HEK293 (cell line): ENCODE measurements around the gene RER1.

ENCODE experiments used
- CTCF ChIA-PET: fragments of 350-600 bp; formaldehyde crosslinking; extraction: SDS; loops from one replicate; lab custom pipeline; 2021; ENCODE audit warnings: antibody characterized with exemption; lab: Yijun Ruan, JAX
- POLR2A ChIA-PET: fragments of 300-600 bp; formaldehyde crosslinking; extraction: SDS; loops from one replicate; lab custom pipeline; 2020; ENCODE audit warnings: antibody characterized with exemption, inconsistent platforms; lab: Yijun Ruan, JAX
- H3K27ac ChIP-seq: fragments of 200-500 bp; sonication (Bioruptor generic); 2 replicates; pipeline ENCODE4 v1.5.1; 2014; ENCODE audit warnings: low read depth, low read length, control low read depth, inconsistent platforms; ENCODE audit errors: extremely low read depth
- H3K36me3 ChIP-seq, 2 experiments: fragments of 200-500 bp in 1 of 2; sonication (Bioruptor generic) in 1 of 2; 1 replicate in 1 of 2; 2 replicates in 1 of 2; pipeline ENCODE4 v1.5.1; 2014 to 2017; ENCODE audit warnings: inconsistent platforms in 2 of 2, low read length in 2 of 2; ENCODE audit not compliant: control insufficient read depth in 2 of 2, insufficient read depth in 1 of 2
- H3K4me1 ChIP-seq: fragments of 200-500 bp; sonication (Bioruptor generic); 2 replicates; pipeline ENCODE4 v1.5.1; 2014; ENCODE audit warnings: mild to moderate bottlenecking, low read length, inconsistent platforms; ENCODE audit not compliant: control insufficient read depth, insufficient read depth
- H3K4me3 ChIP-seq: 2 replicates; pipeline ENCODE4 v1.5.1; 2011; ENCODE audit warnings: low read depth, mild to moderate bottlenecking, control low read depth, low read length, moderate library complexity
- H3K9me3 ChIP-seq: fragments of 200-500 bp; sonication (Bioruptor generic); 2 replicates; pipeline ENCODE4 v1.5.1; 2014; ENCODE audit warnings: low read depth, low read length, inconsistent platforms; ENCODE audit not compliant: control insufficient read depth, insufficient read depth
- GLIS1 ChIP-seq: fragments of 450-650 bp; formaldehyde crosslinking; IDR thresholded peaks from 2 replicates; pipeline ENCODE4 v1.5.1; 2016; ENCODE audit warnings: missing biosample characterization, missing genetic modification characterization
- GLIS2 ChIP-seq: fragments of 450-650 bp; formaldehyde crosslinking; IDR thresholded peaks from 2 replicates; pipeline ENCODE4 v1.5.1; 2016; ENCODE audit warnings: missing biosample characterization, missing genetic modification characterization
- KLF1 ChIP-seq: fragments of 450-650 bp; formaldehyde crosslinking; IDR thresholded peaks from 2 replicates; pipeline ENCODE4 v1.5.1; 2016; ENCODE audit warnings: missing biosample characterization, missing genetic modification characterization
- KLF10 ChIP-seq: fragments of 450-650 bp; IDR thresholded peaks from 2 replicates; pipeline ENCODE4 v1.5.1; 2018; ENCODE audit warnings: missing biosample characterization, mild to moderate bottlenecking, missing genetic modification characterization
- MEIS1 ChIP-seq: sonication (generic); formaldehyde crosslinking; IDR thresholded peaks from 2 replicates; pipeline ENCODE4 v1.8.1; 2022; ENCODE audit warnings: missing genetic modification reagents, mild to moderate bottlenecking, borderline replicate concordance
- SALL2 ChIP-seq: fragments of 450-650 bp; formaldehyde crosslinking; IDR thresholded peaks from 2 replicates; pipeline ENCODE4 v1.5.0; 2017; ENCODE audit warnings: missing biosample characterization, mild to moderate bottlenecking, missing genetic modification characterization, borderline replicate concordance
- SP7 ChIP-seq: fragments of 450-650 bp; formaldehyde crosslinking; IDR thresholded peaks from 2 replicates; pipeline ENCODE4 v1.5.1; 2016; ENCODE audit warnings: missing biosample characterization, missing genetic modification characterization
- ZIC2 ChIP-seq: fragments of 450-650 bp; formaldehyde crosslinking; IDR thresholded peaks from 2 replicates; pipeline ENCODE4 v1.5.1; 2016; ENCODE audit warnings: missing biosample characterization, missing genetic modification characterization
- ZNF140 ChIP-seq: fragments of 450-650 bp; formaldehyde crosslinking; IDR thresholded peaks from 2 replicates; pipeline ENCODE4 v1.5.1; 2016; ENCODE audit warnings: missing biosample characterization, missing genetic modification characterization
- ZNF174 ChIP-seq: fragments of 450-650 bp; formaldehyde crosslinking; IDR thresholded peaks from 2 replicates; pipeline ENCODE4 v1.5.0; 2017; ENCODE audit warnings: missing biosample characterization, mild to moderate bottlenecking, missing genetic modification characterization
- ZNF248 ChIP-seq: fragments of 450-650 bp; formaldehyde crosslinking; IDR thresholded peaks from 2 replicates; pipeline ENCODE4 v1.5.1; 2017; ENCODE audit warnings: missing biosample characterization, missing genetic modification characterization
- ZNF37A ChIP-seq: fragments of 450-650 bp; IDR thresholded peaks from 2 replicates; pipeline ENCODE4 v1.5.1; 2018; ENCODE audit warnings: missing biosample characterization, missing genetic modification characterization
- ZNF391 ChIP-seq: fragments of 450-650 bp; formaldehyde crosslinking; IDR thresholded peaks from 2 replicates; pipeline ENCODE4 v1.5.1; 2016; ENCODE audit warnings: low read depth, missing biosample characterization, missing genetic modification characterization, borderline replicate concordance
- ZNF473 ChIP-seq: fragments of 450-650 bp; formaldehyde crosslinking; IDR thresholded peaks from 2 replicates; pipeline ENCODE4 v1.5.1; 2017; ENCODE audit warnings: missing biosample characterization, missing genetic modification characterization
- ZNF518A ChIP-seq: fragments of 450-650 bp; formaldehyde crosslinking; conservative IDR thresholded peaks from 2 replicates; pipeline ENCODE4 v1.5.1; 2016; ENCODE audit warnings: low read depth, missing biosample characterization, missing genetic modification characterization
- ZNF544 ChIP-seq: fragments of 450-650 bp; formaldehyde crosslinking; IDR thresholded peaks from 2 replicates; pipeline ENCODE4 v1.5.0; 2017; ENCODE audit warnings: missing biosample characterization, missing genetic modification characterization
- ZNF560 ChIP-seq: fragments of 450-650 bp; formaldehyde crosslinking; IDR thresholded peaks from 2 replicates; pipeline ENCODE4 v1.5.1; 2017; ENCODE audit warnings: missing biosample characterization, missing genetic modification characterization, borderline replicate concordance
- ZNF629 ChIP-seq: fragments of 450-650 bp; formaldehyde crosslinking; IDR thresholded peaks from 2 replicates; pipeline ENCODE4 v1.5.1; 2017; ENCODE audit warnings: missing biosample characterization, missing genetic modification characterization
- ZNF664 ChIP-seq: fragments of 450-650 bp; formaldehyde crosslinking; IDR thresholded peaks from 2 replicates; pipeline ENCODE4 v1.5.1; 2016; ENCODE audit warnings: missing biosample characterization, missing genetic modification characterization
- TF ChIP-seq, protein P1 (sequence below): fragments of 450-650 bp; formaldehyde crosslinking; IDR thresholded peaks from 2 replicates; pipeline ENCODE4 v1.5.1; 2016; ENCODE audit warnings: missing biosample characterization, missing genetic modification characterization
- TF ChIP-seq, protein P2 (sequence below): fragments of 450-650 bp; formaldehyde crosslinking; IDR thresholded peaks from 2 replicates; pipeline ENCODE4 v1.5.1; 2016; ENCODE audit warnings: missing biosample characterization, missing genetic modification characterization
- TF ChIP-seq, protein P3 (sequence below): fragments of 450-650 bp; formaldehyde crosslinking; IDR thresholded peaks from 2 replicates; pipeline ENCODE4 v1.5.1; 2016; ENCODE audit warnings: missing biosample characterization, missing genetic modification characterization, borderline replicate concordance

RER1 gene

DNA sequence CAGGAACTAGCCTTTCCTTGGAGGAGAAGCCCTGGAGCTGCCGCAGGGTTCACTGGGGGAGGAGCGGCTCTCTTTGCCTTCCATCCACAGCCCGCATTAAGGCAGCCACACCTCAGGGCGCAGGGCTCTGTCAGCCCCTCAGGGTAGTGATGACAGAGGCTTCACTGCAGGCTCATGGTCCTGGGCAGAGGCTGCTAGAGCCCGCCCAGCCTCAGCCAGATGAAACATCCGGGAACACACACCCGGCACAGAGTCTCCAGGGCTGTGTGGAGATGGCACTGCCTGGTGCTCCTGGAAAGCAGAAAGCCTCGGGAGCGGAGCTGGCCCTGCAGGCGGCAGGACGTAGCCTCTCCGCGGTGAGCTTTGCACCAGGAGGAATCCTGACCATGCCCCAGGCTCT lies 50.1 kb downstream of the RER1 start (continued):
- no peak for TF ChIP-seq SALL2 (tag by site-specific recombination)
- TF ChIP-seq MEIS1 (CRISPR knock-in tag) = no peak
- no peak for TF ChIP-seq SP7
- peak; percentile 29; the same call in 1 of the 2 replicates for TF ChIP-seq ZIC2 (tag by site-specific recombination)
- no peak for TF ChIP-seq KLF1 (tag by site-specific recombination)
- no peak for TF ChIP-seq ZNF629 (tag by site-specific recombination)
- TF ChIP-seq, all 188 proteins: peak for 2

GRCh38 chr1:2442661-2443060 lies 51.0 kb downstream of the RER1 start:
- CTCF ChIA-PET = interaction anchor here (1.0 kb wide), 1 partner anchor 336 kb away, joined by 4 read pairs; no protein-coding TSS in a partner anchor
- TF ChIP-seq ZNF174 (tag by site-specific recombination) = no peak
- TF ChIP-seq ZNF518A (tag by site-specific recombination) = no peak
- no peak for TF ChIP-seq ZNF391 (tag by site-specific recombination)
- TF ChIP-seq SALL2 (tag by site-specific recombination) = no peak
- TF ChIP-seq, protein P1, sequence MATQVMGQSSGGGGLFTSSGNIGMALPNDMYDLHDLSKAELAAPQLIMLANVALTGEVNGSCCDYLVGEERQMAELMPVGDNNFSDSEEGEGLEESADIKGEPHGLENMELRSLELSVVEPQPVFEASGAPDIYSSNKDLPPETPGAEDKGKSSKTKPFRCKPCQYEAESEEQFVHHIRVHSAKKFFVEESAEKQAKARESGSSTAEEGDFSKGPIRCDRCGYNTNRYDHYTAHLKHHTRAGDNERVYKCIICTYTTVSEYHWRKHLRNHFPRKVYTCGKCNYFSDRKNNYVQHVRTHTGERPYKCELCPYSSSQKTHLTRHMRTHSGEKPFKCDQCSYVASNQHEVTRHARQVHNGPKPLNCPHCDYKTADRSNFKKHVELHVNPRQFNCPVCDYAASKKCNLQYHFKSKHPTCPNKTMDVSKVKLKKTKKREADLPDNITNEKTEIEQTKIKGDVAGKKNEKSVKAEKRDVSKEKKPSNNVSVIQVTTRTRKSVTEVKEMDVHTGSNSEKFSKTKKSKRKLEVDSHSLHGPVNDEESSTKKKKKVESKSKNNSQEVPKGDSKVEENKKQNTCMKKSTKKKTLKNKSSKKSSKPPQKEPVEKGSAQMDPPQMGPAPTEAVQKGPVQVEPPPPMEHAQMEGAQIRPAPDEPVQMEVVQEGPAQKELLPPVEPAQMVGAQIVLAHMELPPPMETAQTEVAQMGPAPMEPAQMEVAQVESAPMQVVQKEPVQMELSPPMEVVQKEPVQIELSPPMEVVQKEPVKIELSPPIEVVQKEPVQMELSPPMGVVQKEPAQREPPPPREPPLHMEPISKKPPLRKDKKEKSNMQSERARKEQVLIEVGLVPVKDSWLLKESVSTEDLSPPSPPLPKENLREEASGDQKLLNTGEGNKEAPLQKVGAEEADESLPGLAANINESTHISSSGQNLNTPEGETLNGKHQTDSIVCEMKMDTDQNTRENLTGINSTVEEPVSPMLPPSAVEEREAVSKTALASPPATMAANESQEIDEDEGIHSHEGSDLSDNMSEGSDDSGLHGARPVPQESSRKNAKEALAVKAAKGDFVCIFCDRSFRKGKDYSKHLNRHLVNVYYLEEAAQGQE (tag by site-specific recombination) = no peak
- no peak for TF ChIP-seq ZNF473 (tag by site-specific recombination)
- no peak for TF ChIP-seq ZNF140 (tag by site-specific recombination)
- TF ChIP-seq ZNF664 (tag by site-specific recombination) = no peak
- TF ChIP-seq GLIS1 (tag by site-specific recombination) = no peak
- TF ChIP-seq ZNF560 (tag by site-specific recombination) = no peak
- TF ChIP-seq ZNF37A = no peak
- TF ChIP-seq ZNF544 (tag by site-specific recombination) = no peak
- TF ChIP-seq GLIS2 (tag by site-specific recombination) = no peak
- TF ChIP-seq, protein P2, sequence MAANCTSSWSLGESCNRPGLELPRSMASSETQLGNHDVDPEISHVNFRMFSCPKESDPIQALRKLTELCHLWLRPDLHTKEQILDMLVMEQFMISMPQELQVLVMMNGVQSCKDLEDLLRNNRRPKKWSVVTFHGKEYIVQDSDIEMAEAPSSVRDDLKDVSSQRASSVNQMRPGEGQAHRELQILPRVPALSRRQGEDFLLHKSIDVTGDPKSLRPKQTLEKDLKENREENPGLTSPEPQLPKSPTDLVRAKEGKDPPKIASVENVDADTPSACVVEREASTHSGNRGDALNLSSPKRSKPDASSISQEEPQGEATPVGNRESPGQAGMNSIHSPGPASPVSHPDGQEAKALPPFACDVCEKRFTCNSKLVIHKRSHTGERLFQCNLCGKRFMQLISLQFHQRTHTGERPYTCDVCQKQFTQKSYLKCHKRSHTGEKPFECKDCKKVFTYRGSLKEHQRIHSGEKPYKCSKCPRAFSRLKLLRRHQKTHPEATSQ (tag by site-specific recombination) = no peak
- no peak for TF ChIP-seq KLF10 (tag by site-specific recombination)
- TF ChIP-seq, protein P3, sequence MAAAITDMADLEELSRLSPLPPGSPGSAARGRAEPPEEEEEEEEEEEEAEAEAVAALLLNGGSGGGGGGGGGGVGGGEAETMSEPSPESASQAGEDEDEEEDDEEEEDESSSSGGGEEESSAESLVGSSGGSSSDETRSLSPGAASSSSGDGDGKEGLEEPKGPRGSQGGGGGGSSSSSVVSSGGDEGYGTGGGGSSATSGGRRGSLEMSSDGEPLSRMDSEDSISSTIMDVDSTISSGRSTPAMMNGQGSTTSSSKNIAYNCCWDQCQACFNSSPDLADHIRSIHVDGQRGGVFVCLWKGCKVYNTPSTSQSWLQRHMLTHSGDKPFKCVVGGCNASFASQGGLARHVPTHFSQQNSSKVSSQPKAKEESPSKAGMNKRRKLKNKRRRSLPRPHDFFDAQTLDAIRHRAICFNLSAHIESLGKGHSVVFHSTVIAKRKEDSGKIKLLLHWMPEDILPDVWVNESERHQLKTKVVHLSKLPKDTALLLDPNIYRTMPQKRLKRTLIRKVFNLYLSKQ (tag by site-specific recombination) = no peak
- TF ChIP-seq ZNF248 (tag by site-specific recombination) = no peak
- H3K4me3 ChIP-seq = no peak overlapping the region
- no peak overlapping the region for H3K27ac ChIP-seq
- H3K9me3 ChIP-seq = no peaks in the 10 kb centered on the region
- no peaks in the 10 kb centered on the region for H3K4me1 ChIP-seq
- no peaks in the 10 kb centered on the region for H3K36me3 ChIP-seq
- POLR2A ChIA-PET = interaction anchor here (0.5 kb wide), 1 partner anchor 256 kb away, joined by 3 read pairs; no protein-coding TSS in a partner anchor
